Measurements from ENCODE around the gene NCKAP5.

Gene NCKAP5

GRCh38 chr2:132902626-132903025 is 665.6 kb downstream of the NCKAP5 start:
- no peak for DNase-seq (ENCODE audit: low read depth)
- TF ChIP-seq, protein P1, sequence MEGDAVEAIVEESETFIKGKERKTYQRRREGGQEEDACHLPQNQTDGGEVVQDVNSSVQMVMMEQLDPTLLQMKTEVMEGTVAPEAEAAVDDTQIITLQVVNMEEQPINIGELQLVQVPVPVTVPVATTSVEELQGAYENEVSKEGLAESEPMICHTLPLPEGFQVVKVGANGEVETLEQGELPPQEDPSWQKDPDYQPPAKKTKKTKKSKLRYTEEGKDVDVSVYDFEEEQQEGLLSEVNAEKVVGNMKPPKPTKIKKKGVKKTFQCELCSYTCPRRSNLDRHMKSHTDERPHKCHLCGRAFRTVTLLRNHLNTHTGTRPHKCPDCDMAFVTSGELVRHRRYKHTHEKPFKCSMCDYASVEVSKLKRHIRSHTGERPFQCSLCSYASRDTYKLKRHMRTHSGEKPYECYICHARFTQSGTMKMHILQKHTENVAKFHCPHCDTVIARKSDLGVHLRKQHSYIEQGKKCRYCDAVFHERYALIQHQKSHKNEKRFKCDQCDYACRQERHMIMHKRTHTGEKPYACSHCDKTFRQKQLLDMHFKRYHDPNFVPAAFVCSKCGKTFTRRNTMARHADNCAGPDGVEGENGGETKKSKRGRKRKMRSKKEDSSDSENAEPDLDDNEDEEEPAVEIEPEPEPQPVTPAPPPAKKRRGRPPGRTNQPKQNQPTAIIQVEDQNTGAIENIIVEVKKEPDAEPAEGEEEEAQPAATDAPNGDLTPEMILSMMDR (conservative IDR thresholded peaks at IDR 0.05; ENCODE audit: control insufficient read depth, insufficient read depth, low read depth, low read length): no peak

GRCh38 chr2:132901661-132902060 is 666.6 kb downstream of the NCKAP5 start:
- no peak for DNase-seq (ENCODE audit: low read depth)
- no peak overlapping the region for H3K4me3 ChIP-seq (ENCODE audit: control insufficient read depth, low read depth, low read length)
- TF ChIP-seq, protein P1 (conservative IDR thresholded peaks at IDR 0.05; ENCODE audit: control insufficient read depth, insufficient read depth, low read depth, low read length): no peak

More at GRCh38 chr2:132902626-132903025, 665.6 kb downstream of the NCKAP5 start:
- no peak overlapping the region for H3K4me3 ChIP-seq (ENCODE audit: control insufficient read depth, low read depth, low read length)

DNA sequence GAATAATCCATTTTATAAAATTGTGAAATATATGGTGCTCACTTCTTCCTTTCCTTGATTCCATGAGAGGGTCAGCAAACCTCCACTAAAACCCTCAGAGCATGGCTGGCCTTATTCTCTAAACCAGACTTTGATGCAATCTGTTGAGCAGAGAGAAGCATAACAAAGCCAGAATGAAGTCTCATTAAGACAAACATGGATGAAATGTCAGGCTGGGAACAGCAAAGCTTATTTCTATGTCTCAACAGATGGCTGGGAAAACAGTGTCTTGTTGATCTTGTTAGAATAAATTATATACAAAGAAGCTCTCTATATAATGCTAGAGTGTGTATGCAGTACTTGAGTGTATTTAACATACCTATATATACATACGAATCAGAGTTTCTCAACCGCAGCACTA is 671.2 kb downstream of the NCKAP5 start:
- no peak for DNase-seq (ENCODE audit: low read depth)
- H3K4me3 ChIP-seq (ENCODE audit: control insufficient read depth, low read depth, low read length): no peak overlapping the region
- TF ChIP-seq, protein P1 (conservative IDR thresholded peaks at IDR 0.05; ENCODE audit: control insufficient read depth, insufficient read depth, low read depth, low read length): no peak

DNA sequence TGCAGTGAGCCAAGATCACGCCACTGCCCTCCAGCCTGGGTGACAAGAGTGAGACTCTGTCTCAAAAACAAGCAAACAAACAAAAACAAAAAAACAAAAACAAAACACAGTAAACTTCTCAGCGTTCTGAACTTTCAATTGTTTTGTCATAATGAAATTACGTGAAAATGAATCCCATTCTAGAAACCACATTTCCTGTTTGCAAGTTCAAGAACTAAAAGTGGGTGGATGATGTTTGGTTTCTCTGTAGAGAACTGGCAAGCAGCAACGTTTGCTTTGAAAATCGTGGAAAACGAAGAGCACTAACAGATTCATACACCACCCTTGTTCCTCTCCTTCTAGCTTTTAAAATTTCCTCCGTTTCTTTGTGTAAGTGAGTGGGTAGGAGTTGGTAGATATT is 672.2 kb downstream of the NCKAP5 start:
- no peak for DNase-seq (ENCODE audit: low read depth)
- no peak overlapping the region for H3K4me3 ChIP-seq (ENCODE audit: control insufficient read depth, low read depth, low read length)
- TF ChIP-seq, protein P1 (conservative IDR thresholded peaks at IDR 0.05; ENCODE audit: control insufficient read depth, insufficient read depth, low read depth, low read length): no peak

- no peak overlapping the region for H3K4me3 ChIP-seq (ENCODE audit: control insufficient read depth, low read depth, low read length)
- TF ChIP-seq, protein P1 (conservative IDR thresholded peaks at IDR 0.05; ENCODE audit: control insufficient read depth, insufficient read depth, low read depth, low read length): no peak
Observed at GRCh38 chr2:132891498-132891897, 676.8 kb downstream of the NCKAP5 start.

GRCh38 chr2:132886574-132886973 is 681.7 kb downstream of the NCKAP5 start:
- no peak for DNase-seq (ENCODE audit: low read depth)
- TF ChIP-seq, protein P1 (conservative IDR thresholded peaks at IDR 0.05; ENCODE audit: control insufficient read depth, insufficient read depth, low read depth, low read length): no peak

More at GRCh38 chr2:132891498-132891897, 676.8 kb downstream of the NCKAP5 start:
- no peak for DNase-seq (ENCODE audit: low read depth)

GRCh38 chr2:132884705-132885104 is 683.6 kb downstream of the NCKAP5 start:
- H3K4me3 ChIP-seq (ENCODE audit: control insufficient read depth, low read depth, low read length): no peak overlapping the region
- TF ChIP-seq, protein P1 (conservative IDR thresholded peaks at IDR 0.05; ENCODE audit: control insufficient read depth, insufficient read depth, low read depth, low read length): no peak
- DNase-seq (ENCODE audit: low read depth): no peak

More at GRCh38 chr2:132886574-132886973, 681.7 kb downstream of the NCKAP5 start:
- H3K4me3 ChIP-seq (ENCODE audit: control insufficient read depth, low read depth, low read length): no peak overlapping the region

All from fibroblast of mammary gland (primary cell).